Posterior cingulate gyrus (tissue), 11 donors: ENCODE measurements around the gene MRPL44.
A peak's percentile ranks its signal among the peaks of the same experiment; 100 is the strongest.
"Not testable (repeated sequence)": the region's sequence is repeated elsewhere in the genome, so short reads cannot be mapped to it uniquely, and the experiment has no call there.

Experiments used
- DNase-seq, 10 donors: peaks; one replicate each; pipeline versions ENCODE4 v3.0.0 to v3.0.0-alpha.2; 2020 to 2021; ENCODE audit warnings: mixed read lengths in 3 of 10
- intact Hi-C: fragments of 100-400 bp; cut with DNase I; formaldehyde crosslinking; loops from one replicate; pipeline ENCODE4 v1.15.1; 2023

MRPL44 gene

DNA sequence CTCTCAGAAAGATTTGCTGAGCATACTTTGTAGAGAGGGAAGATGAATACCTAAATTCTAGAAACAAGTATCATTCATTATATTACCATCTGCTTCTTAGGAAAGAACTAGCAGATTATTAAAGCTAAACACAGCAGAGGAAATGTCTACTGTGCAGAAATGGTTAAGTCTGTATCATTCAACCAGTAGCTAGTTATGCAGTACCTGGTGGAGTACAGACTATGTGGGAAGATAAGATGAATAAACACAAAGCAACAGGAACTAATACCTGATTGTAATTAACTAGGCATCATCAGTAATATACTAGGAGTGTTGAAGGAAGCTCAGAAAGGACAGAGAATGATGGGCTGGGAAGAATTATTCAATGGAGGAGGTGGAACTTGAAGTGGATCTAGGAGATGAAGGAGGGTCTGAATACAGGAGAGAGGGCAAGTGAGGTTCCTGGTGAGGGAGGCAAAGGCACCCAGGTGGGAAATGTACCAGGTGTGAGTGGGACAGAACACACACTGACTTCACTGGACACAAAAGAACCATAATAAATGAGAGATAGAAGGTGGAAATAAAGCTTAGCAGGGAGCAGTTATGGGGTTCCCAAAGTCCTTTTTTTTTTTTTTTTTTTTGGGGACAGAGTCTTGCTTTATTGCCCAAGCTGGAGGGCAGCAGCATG is 21.7 kb upstream of the MRPL44 start:
- intact Hi-C loops, result no loop called here
- no peak for DNase-seq

DNA sequence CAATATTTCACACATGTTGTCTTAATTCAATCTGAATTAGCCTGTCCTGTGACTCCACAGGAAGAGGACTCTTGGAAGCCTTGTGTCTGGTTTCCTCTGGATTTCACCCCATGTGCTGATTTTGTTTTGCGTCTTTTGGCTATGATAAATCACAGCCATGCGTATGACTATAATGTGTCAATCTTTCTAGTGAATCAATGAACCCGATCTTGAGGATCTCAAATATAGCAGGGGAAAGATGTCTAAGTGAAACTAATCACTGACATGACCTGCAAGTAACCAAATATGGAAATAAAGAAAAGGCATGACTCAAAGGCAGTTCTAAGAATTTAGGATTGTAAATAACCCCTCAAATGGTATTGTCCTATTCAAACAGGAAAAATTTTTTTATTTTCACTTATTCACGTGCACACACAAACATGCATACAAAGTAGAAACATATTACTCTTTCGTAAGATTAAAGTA is 20.4 kb upstream of the MRPL44 start:
- DNase-seq, result no peak
- intact Hi-C loops, result no loop called here

DNA sequence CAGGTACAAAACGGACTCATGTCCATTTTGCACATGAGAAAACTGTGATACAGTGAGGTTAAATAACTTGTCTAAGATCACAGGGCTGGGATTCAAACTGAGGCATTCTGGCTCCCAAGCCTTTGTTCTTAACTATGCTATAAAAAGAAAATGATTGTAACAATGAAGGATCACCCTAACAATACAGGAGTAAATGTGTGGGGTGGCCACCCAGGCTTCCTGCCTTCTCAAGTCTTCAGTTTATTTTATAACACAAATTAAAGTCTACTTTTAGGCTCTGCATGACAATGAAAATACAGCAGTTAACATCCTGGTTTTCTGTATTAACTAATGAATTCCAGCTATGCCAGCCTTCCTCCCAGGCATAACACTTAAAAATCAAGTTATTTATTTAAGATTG is 19.7 kb upstream of the MRPL44 start:
- intact Hi-C loops, result no loop called here

DNA sequence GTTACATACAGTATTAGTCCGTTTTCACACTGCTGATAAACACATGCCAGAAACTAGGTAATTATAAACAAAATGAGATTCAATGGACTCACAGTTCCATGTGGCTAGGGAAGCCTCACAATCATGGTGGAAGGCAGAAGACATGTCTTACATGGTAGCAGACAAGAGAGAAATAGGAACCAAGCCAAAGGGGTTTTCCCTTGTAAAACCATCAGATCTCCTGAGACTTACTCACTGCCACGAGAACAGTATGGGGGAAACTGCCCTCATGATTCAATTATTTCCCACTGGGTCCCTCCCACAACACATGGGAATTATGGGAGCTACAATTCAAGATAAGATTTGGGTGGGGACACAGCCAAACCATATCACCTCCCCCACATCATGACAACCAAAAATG is 17.8 kb upstream of the MRPL44 start:
- DNase-seq, intact Hi-C loops: not testable (repeated sequence)

More for the DNA sequence above, 19.7 kb upstream of the MRPL44 start:
- DNase-seq, result no peak

DNA sequence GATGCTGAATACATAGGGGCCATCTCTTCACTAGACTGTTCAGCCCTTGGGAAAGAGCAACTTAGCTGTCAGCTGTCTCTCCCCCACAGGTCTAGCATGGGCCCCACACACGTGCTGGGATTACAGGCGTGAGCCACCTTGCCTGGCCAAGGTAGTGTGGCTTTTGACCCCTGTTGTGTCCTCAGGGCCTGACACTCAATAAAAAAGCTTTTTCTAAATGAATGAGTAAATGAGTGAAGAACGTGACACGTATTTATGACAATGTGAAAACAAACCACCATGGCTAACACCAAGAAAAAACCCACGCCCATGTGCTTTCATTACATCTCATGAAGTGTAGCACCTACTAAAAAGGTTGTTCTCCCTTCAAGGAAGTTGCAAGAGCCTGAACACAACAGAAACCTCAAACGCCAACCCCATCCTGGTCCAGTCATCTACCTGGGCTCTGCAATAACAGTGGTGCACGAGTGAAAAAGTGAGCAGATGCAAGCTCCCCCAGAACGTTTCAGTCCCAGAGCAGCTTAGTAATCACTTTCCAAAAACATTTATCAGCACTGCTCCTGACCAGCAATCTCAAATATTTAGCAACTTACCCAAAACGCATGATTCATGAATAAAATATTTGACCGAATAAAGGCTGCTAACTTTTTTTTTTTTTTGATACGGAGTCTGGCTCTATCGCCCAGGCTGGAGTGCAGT is 15.5 kb upstream of the MRPL44 start:
- intact Hi-C loops, result no loop called here
- no peak for DNase-seq

DNA sequence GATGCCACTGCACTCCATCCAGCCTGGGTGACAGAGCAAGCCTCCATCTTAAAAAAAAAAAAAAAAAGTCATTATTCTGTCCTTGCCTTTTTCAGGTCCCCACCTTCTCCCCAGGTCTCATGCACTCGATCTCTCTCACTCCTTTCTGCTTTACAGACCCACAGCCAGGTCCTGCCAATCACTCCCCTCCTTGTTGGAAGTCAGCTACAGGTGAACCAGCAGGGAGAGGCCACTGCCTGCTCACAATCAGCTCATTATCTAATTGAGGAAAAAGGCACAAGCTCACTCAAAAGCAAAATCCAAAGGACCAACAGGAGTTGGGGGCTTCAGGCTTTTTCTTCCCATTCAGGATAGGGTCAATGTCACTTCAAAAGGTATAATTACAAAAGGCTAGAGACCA is 14.1 kb upstream of the MRPL44 start:
- intact Hi-C loops, result no loop called here
- no peak for DNase-seq

DNA sequence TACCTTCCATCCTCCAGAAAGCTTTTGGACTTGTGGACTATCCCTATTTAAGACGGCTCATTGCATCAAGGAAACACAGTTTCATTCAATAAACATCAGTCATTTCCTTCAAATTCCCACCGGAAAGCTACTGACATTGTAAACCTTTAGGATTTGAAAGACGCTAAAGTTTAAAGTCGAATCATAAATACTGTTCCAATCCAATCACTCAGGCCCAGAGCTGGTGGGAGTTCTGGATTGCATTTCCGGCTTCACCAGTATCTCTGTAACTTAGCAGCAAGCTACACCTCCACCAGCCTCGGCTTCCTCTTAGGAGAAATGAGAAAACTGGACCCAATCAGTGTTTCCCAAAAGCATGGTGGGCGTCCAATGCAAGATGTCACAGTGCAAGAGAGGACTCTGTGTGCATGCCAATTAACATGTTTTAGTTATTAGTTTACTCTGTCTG is 13.7 kb upstream of the MRPL44 start:
- intact Hi-C loops, result no loop called here

DNA sequence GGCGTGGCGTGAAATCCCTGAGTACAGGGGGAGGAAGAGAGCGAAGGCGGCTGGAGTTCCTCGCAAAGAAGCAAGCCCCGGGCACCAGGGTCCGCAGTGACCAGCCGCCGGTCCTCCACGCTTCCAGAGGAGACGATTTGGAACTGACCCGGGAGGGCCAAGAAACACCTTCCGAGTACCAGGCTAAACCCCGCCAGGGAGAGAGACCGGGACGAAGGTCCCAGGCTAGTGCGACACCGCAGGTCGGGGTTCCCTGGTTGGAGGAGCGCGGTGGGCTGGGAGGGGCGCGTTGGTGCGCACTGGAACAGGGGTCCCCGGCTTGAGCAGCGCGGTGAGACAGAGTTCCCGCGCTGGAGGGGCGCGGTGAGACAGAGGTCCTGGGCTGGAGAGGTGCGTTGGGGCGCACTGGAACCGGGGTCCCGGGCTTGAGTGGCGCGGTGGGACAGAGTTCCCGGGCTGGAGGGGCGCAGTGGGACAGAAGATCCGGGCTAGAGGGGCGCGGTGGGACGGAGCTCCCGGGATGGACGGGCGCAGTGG is 13.0 kb upstream of the MRPL44 start:
- peak; percentile 17 to 89 (median 44) for DNase-seq

More for the DNA sequence above, 13.7 kb upstream of the MRPL44 start:
- peak in 2 of 10 donors; percentile 13 to 20 for DNase-seq

DNA sequence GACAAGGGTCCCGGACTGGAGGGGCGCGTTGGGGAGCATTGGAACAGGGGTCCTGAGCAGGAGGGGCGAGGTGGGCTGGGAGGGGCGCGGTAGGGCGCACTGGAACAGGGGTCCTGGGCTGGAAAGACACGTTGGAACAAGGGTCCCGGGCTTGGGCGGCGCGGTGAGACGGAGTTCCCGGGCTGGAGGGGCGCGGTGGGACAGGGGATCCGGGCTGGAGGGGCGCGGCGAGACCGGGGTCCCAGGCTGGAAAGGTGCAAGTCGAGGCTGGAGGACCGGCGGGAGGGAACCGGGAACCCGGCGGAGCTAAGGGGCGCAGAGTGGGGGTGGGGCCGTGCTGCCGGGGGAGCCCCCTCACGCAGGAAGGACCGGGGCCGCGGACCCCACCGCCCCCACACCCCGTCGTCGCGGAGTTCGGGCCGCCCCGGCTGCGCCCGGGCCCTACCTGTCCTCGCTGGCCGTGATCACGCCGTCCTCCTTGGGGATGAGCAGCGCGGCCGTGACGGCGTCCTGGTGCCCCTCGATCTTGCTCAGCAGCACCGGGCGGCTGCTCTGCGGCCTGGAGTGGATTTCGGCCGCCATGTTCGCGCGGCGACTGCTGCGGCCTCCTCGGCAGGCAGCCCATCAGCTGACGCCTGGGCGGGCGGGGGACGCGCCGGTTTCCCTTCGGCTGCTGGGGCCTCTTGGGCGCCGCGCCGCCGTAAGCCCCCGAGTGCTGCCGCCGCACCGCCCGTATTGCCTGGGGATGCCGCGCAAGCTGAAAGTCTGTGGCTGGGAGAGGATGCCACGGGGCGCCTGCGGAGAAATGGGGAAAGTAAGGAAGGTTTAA is 12.3 kb upstream of the MRPL44 start, which contains the start of gene WDFY1:
Gene WDFY1, minus strand, starts transcription at position 633 of the 829 bp plus-strand sequence. Its CDS starts 51 bp downstream, at position 582.
- DNase-seq, result peak; percentile 84 to 99 (median 92)
- intact Hi-C loops, result loop anchor here (1.0 kb wide), 1 partner anchor 12 kb away; the partner anchor contains the start of gene MRPL44

More for the DNA sequence above, 13.0 kb upstream of the MRPL44 start:
- intact Hi-C loops, result no loop called here

DNA sequence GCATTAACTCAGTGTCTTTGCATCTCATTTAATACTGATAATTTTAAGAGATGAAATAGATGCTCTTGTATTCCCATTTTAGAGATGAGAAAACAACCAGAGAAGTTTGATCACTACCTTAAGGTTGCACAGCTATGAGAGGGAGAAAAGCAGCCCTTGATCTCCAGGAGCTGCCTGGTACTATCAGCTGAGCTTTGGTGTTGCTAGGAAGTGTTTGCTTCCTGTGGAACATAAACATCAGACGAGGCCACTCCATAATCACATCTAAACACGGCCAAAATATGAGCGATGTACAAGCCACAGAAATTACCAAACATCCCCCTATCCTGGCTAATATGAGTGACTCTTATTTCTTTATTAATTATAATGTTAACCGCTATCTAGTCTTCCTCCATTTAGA is 11.5 kb upstream of the MRPL44 start:
- intact Hi-C loops, result loop anchor here (1.0 kb wide), 1 partner anchor 12 kb away; the partner anchor contains the start of gene MRPL44
- DNase-seq, result no peak

DNA sequence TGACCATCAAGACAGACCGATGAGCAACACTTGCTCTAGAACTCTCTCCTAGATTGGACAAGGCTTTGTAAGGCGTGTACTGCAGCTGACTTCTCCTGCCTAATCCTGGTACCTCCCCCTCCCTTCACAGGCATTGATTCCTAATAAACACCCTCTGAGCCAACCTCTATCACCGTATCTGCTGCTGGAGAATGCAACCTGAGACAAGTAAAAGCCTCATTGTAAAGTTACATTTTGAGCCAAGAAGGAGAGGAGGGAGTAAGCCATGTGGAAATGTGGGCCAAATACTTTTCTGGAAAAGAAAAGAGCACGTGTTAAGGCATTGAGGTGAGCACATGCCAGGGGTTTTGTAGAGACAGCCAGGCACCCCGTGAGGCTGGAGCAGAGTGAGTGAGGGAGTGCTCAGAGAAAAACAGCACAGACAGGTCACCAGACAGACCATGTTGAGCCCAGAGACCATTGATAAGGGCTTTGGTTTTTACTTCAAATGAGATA is 9.5 kb upstream of the MRPL44 start:
- no peak for DNase-seq
- intact Hi-C loops, result no loop called here

DNA sequence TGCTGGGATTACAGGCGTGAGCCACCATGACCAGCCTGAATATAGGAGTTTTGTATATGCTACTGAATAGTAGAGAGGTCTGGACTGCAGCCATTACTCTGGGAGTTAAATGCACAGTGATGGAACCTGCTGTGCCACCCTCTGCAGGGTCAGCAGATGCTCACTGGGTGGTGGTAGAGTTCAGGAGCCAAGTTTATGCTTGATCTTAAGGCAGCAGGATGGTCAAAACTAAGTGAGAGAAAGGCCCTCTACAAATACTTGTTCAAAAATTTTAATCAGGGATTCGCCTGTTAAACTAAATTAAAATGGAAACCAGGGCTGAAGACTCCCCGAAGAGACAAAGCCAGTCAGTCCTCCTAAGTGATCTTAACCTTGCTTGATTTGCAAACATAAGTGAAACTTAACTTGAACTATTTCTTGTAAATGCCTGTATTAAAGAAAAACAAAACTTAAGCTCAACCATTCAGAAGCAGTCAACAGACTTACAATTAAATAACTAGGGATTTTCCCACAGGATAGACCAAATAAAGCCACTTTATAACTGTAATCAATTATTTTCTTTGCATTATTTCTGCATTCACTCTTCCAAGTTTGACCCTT is 7.9 kb upstream of the MRPL44 start:
- DNase-seq, result no peak
- intact Hi-C loops, result no loop called here

DNA sequence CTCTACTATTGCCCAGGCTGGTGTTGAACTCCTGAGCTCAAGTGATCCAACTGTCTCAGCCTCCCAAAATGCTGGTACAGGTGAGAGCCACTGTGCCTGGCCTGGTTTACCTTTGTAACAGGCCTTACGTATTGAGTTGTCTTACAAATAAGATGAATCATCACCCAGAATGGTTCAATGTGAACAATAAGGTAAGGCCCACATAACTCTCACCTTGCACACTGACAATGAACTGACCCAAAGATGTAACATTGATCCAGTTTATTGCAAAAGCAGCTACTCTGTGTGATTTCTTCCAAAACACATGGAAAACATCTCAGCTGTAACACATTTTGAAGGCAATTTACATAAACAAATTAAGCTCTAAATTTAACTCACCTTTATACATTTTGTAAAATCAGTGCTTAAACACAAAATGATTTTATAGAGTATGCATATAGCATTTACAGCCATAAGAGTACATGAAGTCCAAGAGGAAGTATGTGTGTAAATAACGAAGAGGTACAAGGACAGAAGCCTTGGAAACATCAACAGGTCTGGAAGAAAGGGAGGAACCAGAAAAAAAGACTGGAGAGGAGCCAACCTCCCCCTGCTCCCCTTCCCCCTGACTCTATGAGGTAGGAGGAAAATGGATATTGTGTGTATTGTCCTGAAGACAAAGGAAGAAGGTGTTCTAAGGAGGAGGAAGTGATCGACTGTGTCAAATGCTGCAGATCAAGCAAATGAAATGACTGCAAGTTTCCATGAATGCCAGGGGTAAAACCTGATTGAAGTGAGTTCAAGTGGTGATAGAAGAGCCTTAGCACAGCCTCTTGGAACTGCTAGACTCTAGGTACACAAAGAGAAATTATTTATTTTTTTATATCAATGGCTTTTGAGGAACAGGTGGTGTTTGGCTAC is 6.6 kb upstream of the MRPL44 start:
- no peak for DNase-seq
- intact Hi-C loops, result loop anchor here (10.0 kb wide), 1 partner anchor 634 kb away; the partner anchor contains the start of gene CUL3

DNA sequence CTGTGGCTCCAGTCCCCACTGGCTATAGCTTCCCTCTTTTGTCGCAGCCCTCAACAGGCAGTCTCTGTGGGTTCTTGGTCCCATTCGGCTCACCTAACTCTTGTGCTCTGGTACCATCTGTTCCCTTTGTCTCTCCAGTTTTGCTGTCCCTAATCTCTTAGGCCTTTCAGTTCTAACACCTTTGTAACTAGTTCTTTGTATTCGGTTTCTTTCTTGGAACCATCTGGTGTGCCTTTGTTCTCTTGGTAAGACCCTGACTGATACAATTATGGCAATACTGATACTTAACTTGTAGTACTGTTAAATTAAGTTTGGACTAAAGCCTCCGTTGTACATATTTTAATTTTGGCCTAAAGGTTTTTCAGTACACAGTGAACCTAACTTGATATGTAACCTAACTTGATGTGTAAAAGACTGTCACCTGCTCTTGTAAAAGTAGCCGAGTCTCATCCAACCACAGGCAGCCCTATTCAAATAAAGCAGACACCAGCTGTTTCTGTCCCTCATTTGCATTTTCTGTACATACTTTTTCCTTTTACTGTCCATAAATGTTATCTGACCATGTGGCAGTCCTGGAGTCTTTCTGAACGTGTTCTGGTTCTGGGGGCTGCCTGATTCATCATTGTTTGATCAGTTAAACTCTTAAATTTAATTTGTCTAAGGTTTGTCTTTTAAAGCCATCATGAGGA is 4.8 kb upstream of the MRPL44 start:
- intact Hi-C loops, result loop anchor here (10.0 kb wide), 1 partner anchor 632 kb away; the partner anchor contains the start of gene CUL3
- no peak for DNase-seq

DNA sequence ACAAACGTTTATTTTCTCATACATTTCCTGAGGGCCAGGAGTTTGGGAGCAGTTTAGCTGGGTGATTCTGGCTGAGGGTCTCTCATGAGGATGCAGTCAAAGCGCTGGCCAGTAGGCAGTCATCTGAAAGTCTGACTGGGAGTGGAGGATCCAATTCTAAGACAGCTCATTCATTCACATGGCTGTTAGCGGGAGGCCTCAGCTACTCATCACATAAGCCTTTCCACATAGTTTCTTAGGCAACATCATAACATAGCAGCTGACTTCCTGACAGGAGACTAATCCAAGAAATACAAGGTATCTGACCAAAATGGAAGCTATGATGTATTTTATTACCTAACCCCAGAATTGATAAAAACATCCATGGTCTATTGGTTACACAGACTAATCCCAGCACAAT is 2.9 kb upstream of the MRPL44 start:
- DNase-seq, result no peak
- intact Hi-C loops, result loop anchor here (10.0 kb wide), 1 partner anchor 630 kb away; the partner anchor contains the start of gene CUL3

DNA sequence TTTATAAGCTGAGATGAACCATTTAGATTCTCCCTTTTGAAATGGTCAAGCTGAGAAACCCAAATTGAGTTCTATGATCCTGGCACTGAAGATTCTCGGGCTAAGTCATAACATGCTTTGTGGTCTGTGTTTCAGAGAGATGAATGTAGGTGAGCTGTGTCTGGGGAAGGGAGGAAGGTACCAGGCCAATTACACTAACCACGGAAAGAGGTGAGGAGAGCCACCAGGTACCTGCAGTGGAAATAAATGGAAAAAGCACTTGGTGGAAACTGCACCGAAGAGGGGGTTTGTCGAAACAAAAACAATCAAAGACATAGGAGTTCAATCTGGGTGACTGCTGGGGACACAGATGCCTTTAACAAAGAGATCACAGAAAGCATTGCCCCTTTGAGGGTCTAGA is 963 bp upstream of the MRPL44 start:
- intact Hi-C loops, result loop anchor here (2.0 to 10.0 kb wide), 2 partner anchors 25 to 629 kb away; partner anchors contain the start of gene CUL3
- no peak for DNase-seq

DNA sequence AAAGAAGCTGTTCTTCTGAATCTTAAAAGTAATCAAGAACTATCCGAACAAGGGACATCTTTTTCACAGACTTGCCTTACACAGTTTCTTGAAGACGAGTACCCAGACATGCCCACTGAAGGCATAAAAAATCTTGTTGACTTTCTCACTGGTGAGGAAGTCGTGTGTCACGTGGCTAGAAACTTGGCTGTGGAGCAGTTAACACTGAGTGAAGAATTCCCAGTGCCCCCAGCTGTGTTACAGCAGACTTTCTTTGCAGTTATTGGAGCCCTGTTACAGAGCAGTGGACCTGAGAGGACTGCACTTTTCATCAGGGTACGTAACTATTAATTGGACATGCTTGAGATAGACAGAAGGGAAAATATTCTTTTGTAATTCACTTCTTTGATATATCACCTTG is 2.4 kb downstream of the MRPL44 start:
- peak in 3 of 10 donors; percentile 20 to 37 (median 29) for DNase-seq
- intact Hi-C loops, result loop anchor here (10.0 kb wide), 1 partner anchor 625 kb away; the partner anchor contains the start of gene CUL3

DNA sequence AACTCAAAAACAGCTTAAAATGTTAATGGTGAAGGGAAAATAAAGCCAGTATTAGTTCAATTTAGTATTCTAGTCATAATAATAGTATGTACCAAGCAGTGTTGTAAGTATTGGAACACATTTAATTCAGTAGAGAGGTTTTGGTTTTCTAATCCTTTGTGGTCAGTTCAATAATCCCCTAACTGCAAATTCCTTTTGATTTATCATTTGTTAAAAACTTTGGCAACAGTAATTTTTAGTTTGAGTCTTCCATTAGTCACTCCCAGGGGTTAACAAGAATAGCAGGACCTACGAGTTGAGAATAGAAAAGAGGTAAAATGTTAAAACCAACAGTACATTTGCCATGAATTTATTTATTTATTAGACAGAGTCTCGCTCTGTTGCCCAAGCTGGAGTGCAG is 10.7 kb downstream of the MRPL44 start:
- DNase-seq, result no peak
- intact Hi-C loops, result no loop called here
